Right cardiac atrium (tissue), 5 donors: ENCODE data around the gene POU2AF3. TPM values are rescaled to one million over a fixed set of nuclear protein-coding genes. Genes with fewer than 3 reads are reported as not detected.

Source experiments
- ATAC-seq, 2 donors: fragments of 200-7000 bp; cut with Tn5 transposase; one replicate each; pipeline versions ENCODE4 v1.8.0 to v1.9.1; 2020; ENCODE audit warnings: moderate library complexity in 2 of 2, mild to moderate bottlenecking in 1 of 2
- DNase-seq, 3 donors: peaks; one replicate each; pipeline ENCODE4 v3.0.0-alpha.2; 2020
- H3K27ac ChIP-seq: one replicate; pipeline ENCODE4 v1.5.1; 2013; ENCODE audit warnings: mild to moderate bottlenecking, low read length, control low read depth, moderate library complexity
- H3K27me3 ChIP-seq: one replicate; pipeline ENCODE4 v1.6.1; 2013; ENCODE audit not compliant: control insufficient read depth, insufficient read depth
- H3K4me1 ChIP-seq: one replicate; pipeline ENCODE4 v1.6.1; 2013; ENCODE audit warnings: low read length; ENCODE audit not compliant: control insufficient read depth, insufficient read depth
- H3K4me3 ChIP-seq: one replicate; pipeline ENCODE4 v1.5.1; 2013; ENCODE audit warnings: low read length, control low read depth
- H3K9me3 ChIP-seq: one replicate; pipeline ENCODE4 v1.6.1; 2013; ENCODE audit warnings: low read length; ENCODE audit not compliant: control insufficient read depth
- WGBS: extraction: QIAGEN DNeasy Blood & Tissue Kit; methylation state at CpG from one replicate; pipeline ENCODE4 v1.1.7; 2013; 5-methylcytosine and 5-hydroxymethylcytosine counted together
- intact Hi-C, 4 donors: fragments of 100-400 bp; cut with DNase I; formaldehyde crosslinking; loops; one replicate each; pipeline versions ENCODE4 v1.11.0 to v1.14.0; 2022 to 2023
- polyA plus RNA-seq: library from polyadenylated mRNA; stranded (reverse); fragments of 200-250 nt; gene quantifications from one replicate; pipeline ENCODE4 v1.2.3, GENCODE V29; 2013
- total RNA-seq, 4 donors: library from RNA; stranded (reverse); fragmentation: NEBNext Ultra II Directional; extraction: Animal tissue kit (Norgen Biotek cat#: 25700); gene quantifications; one replicate each; pipeline ENCODE4 v1.2.1, GENCODE V29; 2021
- donor health status: healthy with polysubstance abuse.
- donor health status: DM: no; HTN: yes; CAD: no.
- donor health status: DM: no; HTN: no; CAD: no.
- donor health status: DM: no; HTN: yes; CAD: no; lungs with severe emphysema.
- donor health status: DM: yes; HTN: yes; CAD: no.

Gene POU2AF3
- total and polyA plus RNA-seq, 5 donors = 0.21 to 0.61 (median 0.40) TPM

DNA sequence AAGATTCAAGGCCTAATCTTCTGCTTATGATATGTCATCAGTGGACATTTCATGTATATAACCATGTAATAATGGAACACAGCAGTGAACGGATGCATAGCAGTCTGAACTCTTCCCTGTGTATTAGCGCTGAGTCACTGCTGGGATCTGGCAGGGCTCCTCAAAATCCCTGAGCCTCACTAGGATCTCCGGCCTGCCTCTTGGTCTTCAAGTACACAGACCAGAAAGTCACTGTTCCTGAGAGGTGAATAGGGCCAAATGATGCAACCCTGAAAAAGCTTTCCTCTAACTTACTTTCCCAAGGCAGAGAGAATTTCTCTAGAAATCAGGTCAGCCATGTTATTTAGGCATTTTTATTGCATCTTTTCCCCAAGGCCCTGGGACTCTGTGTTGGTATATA, 45.7 kb downstream of the POU2AF3 start:
- H3K27ac ChIP-seq = no peak overlapping the region
- no peak overlapping the region for H3K4me3 ChIP-seq
- DNase-seq (peak; percentile 71 to 83 (median 71)), ATAC-seq (peak; percentile 78 to 89)
- H3K9me3 ChIP-seq = no peaks in the 10 kb centered on the region
- intact Hi-C loops = no loop called here
- H3K4me1 ChIP-seq = no peaks in the 10 kb centered on the region
- 59% methylated on average over 3 of the region's 3 CpGs for WGBS
- no peaks in the 10 kb centered on the region for H3K27me3 ChIP-seq

DNA sequence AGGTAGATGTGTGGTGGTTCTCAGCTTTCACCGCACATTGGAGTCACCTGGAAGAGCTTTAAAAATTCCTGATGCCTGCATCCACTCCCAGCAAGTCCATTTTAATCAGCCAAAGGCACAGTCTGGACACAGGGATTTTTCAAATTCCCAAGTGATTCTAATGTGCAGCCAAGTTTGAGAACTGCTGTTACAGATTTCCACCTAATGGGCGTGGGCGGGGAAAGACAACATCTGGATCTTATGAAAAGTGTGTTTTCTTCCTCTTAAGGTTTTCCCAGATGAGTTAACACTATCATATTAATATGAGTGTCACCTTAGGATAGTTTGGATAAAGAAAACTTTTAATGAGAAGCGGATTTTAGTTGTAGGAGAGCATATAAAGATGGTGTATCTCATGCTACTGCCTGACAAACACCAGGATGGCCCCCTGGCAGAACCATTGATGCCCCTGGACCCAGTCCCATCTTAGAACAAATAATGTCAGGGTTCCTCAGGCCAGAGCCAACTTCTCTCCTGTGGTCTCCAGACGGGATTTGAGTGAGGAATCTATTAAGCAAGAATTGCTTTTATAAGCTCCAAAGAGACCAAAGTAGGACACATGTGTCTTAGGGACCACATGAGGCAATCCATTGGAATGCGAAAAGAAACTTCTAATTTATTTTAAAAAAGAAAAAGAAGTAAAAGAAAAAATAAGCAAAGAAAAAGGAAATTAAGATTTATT, 48.8 kb downstream of the POU2AF3 start:
- Histone ChIP-seq H3K9me3 (no peaks in the 10 kb centered on the region), H3K4me3 (no peak overlapping the region), H3K27ac (no peak overlapping the region), H3K4me1 (no peaks in the 10 kb centered on the region), H3K27me3 (no peaks in the 10 kb centered on the region)
- ATAC-seq (peak in 1 of 2 donors; percentile 51), DNase-seq (no peak)
- intact Hi-C loops = no loop called here
- WGBS = 76% methylated on average over 6 of the region's 6 CpGs

DNA sequence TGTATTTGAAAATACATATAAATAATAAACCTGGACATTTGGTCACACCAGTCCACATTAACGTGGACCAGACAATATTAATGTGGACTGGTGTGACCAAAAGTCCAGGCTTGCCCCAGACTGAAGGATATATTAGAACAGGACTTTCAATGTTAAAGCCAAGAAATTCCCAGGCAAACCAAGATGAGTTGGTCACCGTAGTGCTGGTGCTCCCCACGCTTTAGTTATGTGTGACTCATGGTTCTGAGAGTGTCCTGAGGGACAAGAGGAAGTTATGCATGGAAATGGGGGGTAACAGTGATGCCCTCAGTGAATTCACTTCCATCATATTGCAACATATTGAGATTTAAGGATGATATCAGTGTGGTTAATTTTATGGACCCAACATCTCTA, 49.4 kb downstream of the POU2AF3 start:
- ATAC-seq = peak in 1 of 2 donors; percentile 47
- intact Hi-C loops = no loop called here
- H3K27ac ChIP-seq = no peak overlapping the region
- no peak for DNase-seq
- no peaks in the 10 kb centered on the region for H3K27me3 ChIP-seq
- H3K9me3 ChIP-seq = no peaks in the 10 kb centered on the region
- H3K4me1 ChIP-seq = no peaks in the 10 kb centered on the region
- no peak overlapping the region for H3K4me3 ChIP-seq
- WGBS = 77% methylated on average over 3 of the region's 3 CpGs

DNA sequence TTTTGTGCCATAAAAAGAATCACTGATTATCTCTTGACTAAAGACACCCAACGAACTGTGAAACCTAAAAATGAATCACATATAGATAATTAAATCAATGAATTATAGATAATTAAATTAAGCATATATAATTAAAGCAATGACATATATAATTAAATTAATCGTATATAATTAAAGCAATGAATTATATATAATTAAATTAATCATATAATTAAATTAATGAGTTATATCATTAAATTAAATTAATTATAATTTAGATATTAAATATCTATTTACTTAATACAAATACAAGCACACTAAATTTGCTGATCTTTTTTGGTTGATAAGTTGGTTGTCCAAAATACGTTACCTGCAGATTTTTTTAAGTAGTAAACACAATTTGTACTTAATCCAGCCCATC, 49.8 kb downstream of the POU2AF3 start:
- H3K27ac ChIP-seq = no peak overlapping the region
- ATAC-seq = no peak

DNA sequence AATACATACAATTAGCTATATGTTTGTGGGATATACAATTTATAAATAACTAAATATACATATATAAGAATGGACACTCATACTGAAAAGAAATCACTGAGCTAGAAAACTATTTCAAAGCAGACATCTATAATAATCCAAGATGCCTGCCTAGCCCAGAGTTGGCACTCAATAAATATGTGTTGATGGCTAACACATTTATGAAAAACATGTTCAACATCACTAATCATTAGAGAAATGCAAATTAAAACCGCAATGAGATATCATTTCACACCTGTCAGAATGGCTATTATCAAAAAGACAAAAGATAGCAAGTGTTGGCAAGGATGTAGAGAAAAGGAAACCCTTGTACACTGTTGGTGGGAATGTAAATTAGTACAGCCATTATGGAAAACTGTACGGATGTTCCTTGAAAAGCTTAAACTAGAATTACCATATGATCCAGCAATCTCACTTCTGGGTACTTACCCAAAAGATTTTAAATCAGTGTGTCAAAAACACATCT, 50.9 kb downstream of the POU2AF3 start:
- H3K4me1 ChIP-seq = no peaks in the 10 kb centered on the region
- DNase-seq = no peak
- H3K9me3 ChIP-seq = no peaks in the 10 kb centered on the region
- H3K27me3 ChIP-seq = no peaks in the 10 kb centered on the region
- no peak overlapping the region for H3K27ac ChIP-seq
- intact Hi-C loops = no loop called here
- no peak overlapping the region for H3K4me3 ChIP-seq
- 56% methylated on average over 2 of the region's 2 CpGs for WGBS
- no peak for ATAC-seq

More for the DNA sequence above, 49.8 kb downstream of the POU2AF3 start:
- WGBS = 78% methylated on average over 3 of the region's 3 CpGs
- H3K4me1 ChIP-seq = no peaks in the 10 kb centered on the region
- H3K4me3 ChIP-seq = no peak overlapping the region
- H3K27me3 ChIP-seq = no peaks in the 10 kb centered on the region
- DNase-seq = no peak
- intact Hi-C loops = no loop called here
- H3K9me3 ChIP-seq = no peaks in the 10 kb centered on the region

DNA sequence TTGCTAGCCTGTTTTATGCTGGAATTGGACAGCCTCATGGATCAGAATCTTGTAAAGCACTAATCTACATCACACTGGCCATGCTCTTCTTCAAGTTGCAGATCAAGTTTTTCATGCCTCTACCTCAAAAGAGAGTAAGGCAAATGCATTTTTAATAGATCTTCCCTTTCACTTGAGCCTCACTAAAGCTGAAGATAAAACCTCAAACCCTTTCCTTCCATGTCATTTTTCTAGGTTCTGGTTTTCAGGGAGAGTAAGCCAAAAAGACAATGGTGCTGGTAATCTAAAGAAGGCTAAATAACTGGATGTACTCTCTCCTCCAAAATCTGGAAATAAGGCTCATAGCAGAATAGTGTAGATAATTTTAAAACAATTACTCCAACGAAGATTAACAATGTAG, 52.5 kb downstream of the POU2AF3 start:
- Histone ChIP-seq H3K4me3 (no peak overlapping the region), H3K9me3 (no peaks in the 10 kb centered on the region), H3K27me3 (no peaks in the 10 kb centered on the region), H3K27ac (no peak overlapping the region), H3K4me1 (no peaks in the 10 kb centered on the region)
- intact Hi-C loops = no loop called here
- no peak for DNase-seq
- no peak for ATAC-seq
- WGBS = 41% methylated on average over 1 of the region's 1 CpG

DNA sequence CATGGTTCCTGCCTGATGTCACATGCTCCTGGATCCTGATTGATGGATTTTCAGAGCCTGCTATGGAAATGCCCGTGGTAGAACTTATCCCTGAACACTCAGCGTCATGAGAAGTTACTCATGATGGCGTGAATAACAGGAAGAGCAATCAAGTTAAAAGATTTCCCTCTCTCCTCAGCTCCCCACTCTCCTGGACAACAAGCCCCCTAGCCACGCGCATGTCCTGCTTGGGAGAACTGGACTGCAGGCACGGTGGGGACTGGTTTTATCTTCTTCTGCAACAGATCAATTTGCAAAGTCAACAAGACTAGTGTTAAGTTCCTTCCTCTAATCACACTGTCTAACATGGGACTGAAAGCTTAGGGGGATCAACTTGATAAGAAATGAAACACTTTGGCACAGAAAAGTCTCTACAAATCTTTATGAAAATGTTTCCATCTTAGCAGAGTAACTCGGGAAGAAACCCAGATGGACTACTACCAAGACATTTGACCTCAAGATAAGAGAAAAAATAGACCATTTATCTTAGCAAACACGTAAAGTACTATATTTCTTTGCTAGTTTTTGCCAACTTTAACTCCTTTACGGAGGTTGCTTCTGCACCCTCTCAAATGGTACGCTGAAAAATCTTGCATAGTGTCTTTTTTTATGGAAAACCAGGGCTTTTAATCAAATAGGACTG, 53.2 kb downstream of the POU2AF3 start:
- intact Hi-C loops = no loop called here
- ATAC-seq (peak in 1 of 2 donors; percentile 53), DNase-seq (peak in 2 of 3 donors; percentile 36 to 60)
- WGBS = 32% methylated on average over 10 of the region's 10 CpGs
- no peaks in the 10 kb centered on the region for H3K4me1 ChIP-seq
- no peaks in the 10 kb centered on the region for H3K27me3 ChIP-seq
- no peak overlapping the region for H3K27ac ChIP-seq
- no peak overlapping the region for H3K4me3 ChIP-seq
- H3K9me3 ChIP-seq = no peaks in the 10 kb centered on the region

DNA sequence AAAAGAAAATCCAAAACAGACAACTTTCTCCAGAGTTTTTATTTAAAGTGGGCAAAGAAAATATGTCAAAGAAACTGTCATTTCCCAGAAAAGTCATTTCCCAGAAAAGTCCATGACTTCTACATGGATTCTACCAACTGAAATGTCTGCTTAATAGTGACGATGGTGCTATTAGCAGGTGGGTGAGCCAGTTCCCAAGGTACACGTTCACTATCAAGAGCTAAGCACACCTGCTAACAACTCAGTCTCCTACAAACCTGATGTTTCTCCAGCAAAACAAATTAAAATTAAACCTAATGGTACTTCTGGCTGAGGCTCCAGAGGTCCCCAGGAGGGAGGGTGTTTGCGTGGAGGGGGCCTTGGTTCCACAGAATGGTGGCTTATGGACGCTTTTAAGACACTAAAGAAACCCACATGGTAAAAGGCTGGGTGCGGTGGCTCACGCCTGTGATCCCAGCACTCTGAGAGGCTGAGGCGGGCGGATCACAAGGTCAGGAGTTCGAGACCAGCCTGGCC, 53.9 kb downstream of the POU2AF3 start:
- 93% methylated on average over 9 of the region's 9 CpGs for WGBS
- ATAC-seq (no peak), DNase-seq (no peak)
- H3K4me1 ChIP-seq = no peaks in the 10 kb centered on the region
- H3K27ac ChIP-seq = no peak overlapping the region
- no peak overlapping the region for H3K4me3 ChIP-seq
- H3K9me3 ChIP-seq = no peaks in the 10 kb centered on the region
- intact Hi-C loops = no loop called here
- H3K27me3 ChIP-seq = no peaks in the 10 kb centered on the region

DNA sequence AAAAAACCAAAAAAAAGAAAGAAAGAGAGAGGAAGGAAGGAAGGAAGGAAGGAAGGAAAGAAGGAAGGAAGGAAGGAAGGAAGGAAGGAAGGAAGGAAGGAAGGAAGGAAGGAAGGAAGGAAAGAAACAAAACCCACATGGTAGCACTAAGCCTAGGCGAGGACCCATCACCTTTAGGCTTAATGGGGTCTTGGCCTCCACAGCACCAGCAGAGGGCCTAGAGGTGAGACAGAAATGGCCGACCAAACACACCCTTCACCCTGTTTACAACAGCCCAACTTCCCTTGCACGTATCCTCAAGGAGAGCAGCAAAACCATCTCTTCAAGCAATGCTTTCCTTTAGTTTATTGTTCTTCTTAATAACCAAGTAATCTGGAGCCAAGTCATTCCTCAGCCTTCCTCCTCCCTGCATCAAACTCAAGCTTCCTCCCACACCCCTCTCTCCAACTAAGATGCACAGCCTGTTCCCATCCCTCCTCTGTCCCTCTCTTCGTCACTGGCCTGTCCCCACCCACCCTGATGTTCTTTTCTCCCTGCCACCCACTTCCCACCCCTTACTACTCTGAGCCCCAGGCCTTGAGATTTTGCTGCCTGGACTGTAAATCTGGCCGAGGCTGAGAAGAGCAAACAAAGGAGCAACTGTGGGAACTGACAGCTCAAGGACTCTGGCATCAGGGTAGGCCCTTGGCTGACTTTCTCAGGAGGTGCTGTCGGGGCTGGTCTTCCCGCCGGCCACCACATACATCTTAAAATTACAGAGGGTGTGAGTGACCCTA, 54.8 kb downstream of the POU2AF3 start:
- ATAC-seq = peak; percentile 80 to 82
- H3K27ac ChIP-seq = no peak overlapping the region

DNA sequence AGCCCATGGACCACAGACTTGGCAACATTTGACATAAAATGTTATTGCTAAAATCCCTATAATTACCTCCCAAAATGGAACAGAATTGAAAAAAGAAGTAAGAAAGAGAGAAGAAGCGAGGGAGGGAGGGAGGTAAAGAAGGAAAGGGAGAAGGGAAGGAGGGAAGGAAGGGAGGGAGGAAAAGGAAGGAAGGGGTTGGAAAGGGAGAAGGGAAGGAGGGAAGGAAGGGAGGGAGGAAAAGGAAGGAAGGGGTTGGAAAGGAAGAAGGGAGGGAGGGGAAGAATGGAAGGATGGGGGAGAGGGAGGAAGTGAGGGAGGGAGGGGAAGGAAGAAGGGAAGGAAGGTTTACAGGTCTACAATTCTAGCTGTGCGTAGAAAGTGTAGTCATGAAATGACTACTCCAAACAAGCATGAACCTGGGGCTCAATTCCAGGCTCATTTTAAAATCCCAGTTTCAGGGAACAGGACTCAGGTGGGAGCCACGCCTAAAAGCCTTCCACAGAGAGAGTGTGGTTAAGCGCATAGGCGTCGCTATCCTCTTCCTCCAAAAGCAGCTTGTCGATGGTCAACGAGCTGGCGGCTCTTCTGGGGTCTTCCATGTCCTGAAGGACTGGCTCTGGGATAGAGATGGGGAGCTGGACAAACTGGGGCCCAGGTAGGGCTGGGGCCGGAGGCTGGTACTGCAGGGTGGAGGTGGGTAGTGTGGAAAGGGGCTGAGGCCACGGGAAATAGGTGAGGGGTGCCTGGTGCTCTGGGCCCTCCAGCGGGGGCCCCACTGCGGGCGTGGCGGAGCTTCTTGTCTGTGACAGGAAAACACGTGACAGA, 55.6 kb downstream of the POU2AF3 start:
- H3K27me3 ChIP-seq = no peaks in the 10 kb centered on the region
- DNase-seq (peak in 1 of 3 donors; percentile 32), ATAC-seq (no peak)
- no peaks in the 10 kb centered on the region for H3K9me3 ChIP-seq
- H3K4me3 ChIP-seq = no peak overlapping the region
- intact Hi-C loops = no loop called here
- H3K27ac ChIP-seq = no peak overlapping the region
- H3K4me1 ChIP-seq = no peaks in the 10 kb centered on the region
- WGBS = 96% methylated on average over 16 of the region's 16 CpGs

More for the DNA sequence above, 54.8 kb downstream of the POU2AF3 start:
- Histone ChIP-seq H3K4me3 (no peak overlapping the region), H3K4me1 (no peaks in the 10 kb centered on the region), H3K9me3 (no peaks in the 10 kb centered on the region), H3K27me3 (no peaks in the 10 kb centered on the region)
- intact Hi-C loops = no loop called here
- 72% methylated on average over 8 of the region's 8 CpGs for WGBS
- peak in 1 of 3 donors; percentile 66 for DNase-seq
